ENCODE data around the gene RTL3. TPM values are rescaled to one million over a fixed set of nuclear protein-coding genes. Genes with fewer than 3 reads are reported as not detected.

Gene RTL3
- total and polyA plus RNA-seq, 9 of the 15 experiments (the other 6 are each of a cell fraction or from before 2014, with no cell fraction given) = not detected

- in situ Hi-C loops (cut with MboI) = no loop called here
- FAIRE-seq = no peak
- POLR2A ChIA-PET = no interaction called here
Observed at GRCh38 chrX:78673246-78673645, 14.1 kb upstream of the RTL3 start.

More at GRCh38 chrX:78673246-78673645, 14.1 kb upstream of the RTL3 start:
- no peak overlapping the region for H2AFZ ChIP-seq (ENCODE audit: low read depth, low read length)
- H3K4me2 ChIP-seq (ENCODE audit: insufficient read depth, low read length) = no peak overlapping the region
- H4K20me1 ChIP-seq (replicated peaks; ENCODE audit: control insufficient read depth, insufficient read depth, low read length) = no peaks in the 10 kb centered on the region
- H3K9me1 ChIP-seq (ENCODE audit: control insufficient read depth, insufficient read depth, low read length) = no peaks in the 10 kb centered on the region
- no peaks in the 10 kb centered on the region for H3K4me1 ChIP-seq (replicated peaks in 1 of 2; ENCODE audit: control insufficient read depth in 2 of 2, insufficient read depth in 2 of 2, low read length in 2 of 2)
- no peak for ATAC-seq
- H3K9me3 ChIP-seq (replicated peaks; ENCODE audit: control insufficient read depth, insufficient read depth, low read depth, low read length) = no peaks in the 10 kb centered on the region
- H3K4me3 ChIP-seq = no peak overlapping the region
- intact Hi-C loops (cut with micrococcal nuclease) = no loop called here
- CTCF ChIA-PET (ENCODE audit: low intra/inter-chr PET ratio) = no interaction called here
- H3K27me3 ChIP-seq (ENCODE audit: control insufficient read depth in 2 of 2, insufficient read depth in 2 of 2, low read length in 2 of 2) = no peaks in the 10 kb centered on the region
- no peak overlapping the region for H3K27ac ChIP-seq (ENCODE audit: extremely low read depth, low read depth, low read length)
- H3K79me2 ChIP-seq (ENCODE audit: control insufficient read depth, insufficient read depth, low read length) = no peaks in the 10 kb centered on the region
- DNase-seq (ENCODE audit: extremely low read depth in 1 of 4, low spot score in 3 of 4) = no peak
- no peak overlapping the region for H3K9ac ChIP-seq (ENCODE audit: insufficient read depth in 1 of 2, low read depth in 2 of 2, low read length in 2 of 2)
- H3K36me3 ChIP-seq (ENCODE audit: control insufficient read depth, insufficient read depth, low read length) = no peaks in the 10 kb centered on the region
- BruUV-seq (replicated peaks) = no TSS peak
- TF ChIP-seq FOSL1 (tag; conservative IDR thresholded peaks at IDR 0.05) = no peak
- TF ChIP-seq, protein P1, sequence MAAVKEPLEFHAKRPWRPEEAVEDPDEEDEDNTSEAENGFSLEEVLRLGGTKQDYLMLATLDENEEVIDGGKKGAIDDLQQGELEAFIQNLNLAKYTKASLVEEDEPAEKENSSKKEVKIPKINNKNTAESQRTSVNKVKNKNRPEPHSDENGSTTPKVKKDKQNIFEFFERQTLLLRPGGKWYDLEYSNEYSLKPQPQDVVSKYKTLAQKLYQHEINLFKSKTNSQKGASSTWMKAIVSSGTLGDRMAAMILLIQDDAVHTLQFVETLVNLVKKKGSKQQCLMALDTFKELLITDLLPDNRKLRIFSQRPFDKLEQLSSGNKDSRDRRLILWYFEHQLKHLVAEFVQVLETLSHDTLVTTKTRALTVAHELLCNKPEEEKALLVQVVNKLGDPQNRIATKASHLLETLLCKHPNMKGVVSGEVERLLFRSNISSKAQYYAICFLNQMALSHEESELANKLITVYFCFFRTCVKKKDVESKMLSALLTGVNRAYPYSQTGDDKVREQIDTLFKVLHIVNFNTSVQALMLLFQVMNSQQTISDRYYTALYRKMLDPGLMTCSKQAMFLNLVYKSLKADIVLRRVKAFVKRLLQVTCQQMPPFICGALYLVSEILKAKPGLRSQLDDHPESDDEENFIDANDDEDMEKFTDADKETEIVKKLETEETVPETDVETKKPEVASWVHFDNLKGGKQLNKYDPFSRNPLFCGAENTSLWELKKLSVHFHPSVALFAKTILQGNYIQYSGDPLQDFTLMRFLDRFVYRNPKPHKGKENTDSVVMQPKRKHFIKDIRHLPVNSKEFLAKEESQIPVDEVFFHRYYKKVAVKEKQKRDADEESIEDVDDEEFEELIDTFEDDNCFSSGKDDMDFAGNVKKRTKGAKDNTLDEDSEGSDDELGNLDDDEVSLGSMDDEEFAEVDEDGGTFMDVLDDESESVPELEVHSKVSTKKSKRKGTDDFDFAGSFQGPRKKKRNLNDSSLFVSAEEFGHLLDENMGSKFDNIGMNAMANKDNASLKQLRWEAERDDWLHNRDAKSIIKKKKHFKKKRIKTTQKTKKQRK (IDR thresholded peaks at IDR 0.05; ENCODE audit: borderline replicate concordance, low read depth, low read length) = no peak

Data from K562 (cell line).